GM18873 (cell line): Measurements from ENCODE around the gene AFF3.
"Not testable (repeated sequence)": the region's sequence is repeated elsewhere in the genome, so short reads cannot be mapped to it uniquely, and the experiment has no call there.

ENCODE experiments used
- ATAC-seq: cut with Tn5 transposase; IDR thresholded peaks from one replicate; pipeline ENCODE4 v1.9.1; 2021; ENCODE audit warnings: mild to moderate bottlenecking, moderate library complexity, moderate number of reproducible peaks; ENCODE audit not compliant: unreplicated experiment, low FRiP score

Gene AFF3

GRCh38 chr2:100107906-100108647 lies 34.3 kb downstream of the AFF3 start:
- no peak for ATAC-seq

DNA sequence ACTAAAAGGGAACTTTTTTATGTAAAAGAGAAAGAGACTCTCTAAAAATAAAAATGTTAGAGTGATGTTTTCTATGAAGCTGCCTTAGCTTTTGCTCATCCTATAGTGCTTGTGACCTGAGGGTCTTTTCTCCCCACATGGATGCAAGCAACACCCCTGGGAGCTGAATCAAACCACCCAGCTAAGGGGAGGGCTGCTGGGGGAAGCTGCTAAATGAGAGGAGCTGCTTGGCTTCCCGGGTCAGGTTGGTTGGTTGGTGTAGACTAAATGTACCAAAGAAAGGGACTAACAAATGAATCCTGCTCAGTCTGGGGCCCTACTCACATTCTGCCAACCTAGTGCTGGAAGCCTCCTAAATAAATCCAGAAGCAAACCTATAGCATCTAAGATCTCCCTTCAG lies 35.0 kb downstream of the AFF3 start:
- no peak for ATAC-seq

GRCh38 chr2:100106460-100106859 lies 35.9 kb downstream of the AFF3 start:
- no peak for ATAC-seq

GRCh38 chr2:100105678-100106054 lies 36.7 kb downstream of the AFF3 start:
- ATAC-seq = no peak

- ATAC-seq = no peak
Observed at GRCh38 chr2:100104718-100105677, 37.4 kb downstream of the AFF3 start.

DNA sequence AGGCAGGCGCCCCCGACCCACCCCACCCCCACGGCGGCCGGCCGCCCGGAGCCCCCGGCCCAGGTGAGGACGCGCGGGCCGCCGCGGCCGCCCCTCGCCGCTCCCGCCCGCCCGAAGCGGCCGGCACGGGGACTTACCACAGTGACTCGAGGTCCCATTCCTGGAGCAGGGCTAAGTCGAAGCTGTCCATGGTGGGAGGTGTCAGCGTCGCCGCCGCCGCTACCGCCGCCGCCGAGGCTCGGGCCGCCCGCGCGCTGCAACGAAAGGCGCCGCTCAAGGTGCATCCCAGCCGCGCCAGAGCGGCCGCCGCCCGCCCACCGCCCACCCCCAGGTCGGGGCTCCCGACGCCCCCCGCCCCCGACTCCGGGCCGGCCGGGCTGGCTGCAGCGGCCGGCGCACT lies 38.1 kb downstream of the AFF3 start:
- not testable (repeated sequence) for ATAC-seq

GRCh38 chr2:100103527-100104252 lies 38.7 kb downstream of the AFF3 start:
- ATAC-seq = not testable (repeated sequence)

DNA sequence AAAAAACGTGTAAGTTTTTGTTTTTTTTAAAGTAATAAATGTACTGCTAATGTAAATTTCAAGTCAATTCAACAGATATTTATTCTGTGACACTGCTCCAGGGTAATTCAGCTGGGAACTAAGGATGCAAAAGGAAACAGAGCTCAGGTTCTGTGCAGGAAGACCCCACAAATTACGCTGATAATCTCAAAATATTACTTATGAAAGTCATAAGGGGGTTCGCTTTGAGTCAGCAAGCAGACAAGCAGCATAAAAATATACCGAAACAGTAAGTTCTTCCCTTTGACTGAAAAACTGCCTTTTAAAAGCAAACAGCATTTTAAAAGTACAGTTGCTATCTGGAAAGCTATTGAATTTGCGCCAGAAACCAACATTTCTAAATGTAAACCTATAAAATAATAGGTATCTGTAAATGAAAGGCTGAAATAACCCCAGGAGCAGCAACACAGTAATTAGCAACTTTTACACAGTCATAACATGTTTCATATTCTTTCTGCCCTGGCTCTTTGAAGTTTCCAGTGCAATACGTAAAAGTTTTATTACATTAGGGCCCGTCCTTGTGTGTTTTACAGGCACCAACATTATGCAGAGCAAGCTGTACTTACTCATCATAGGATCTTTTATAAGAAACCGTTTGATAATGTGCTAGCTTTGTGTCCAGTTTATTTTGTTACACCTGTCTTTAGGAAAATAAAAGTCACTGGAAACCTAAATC lies 39.8 kb downstream of the AFF3 start:
- ATAC-seq = not testable (repeated sequence)

GRCh38 chr2:100098855-100099254 lies 43.5 kb downstream of the AFF3 start:
- not testable (repeated sequence) for ATAC-seq

DNA sequence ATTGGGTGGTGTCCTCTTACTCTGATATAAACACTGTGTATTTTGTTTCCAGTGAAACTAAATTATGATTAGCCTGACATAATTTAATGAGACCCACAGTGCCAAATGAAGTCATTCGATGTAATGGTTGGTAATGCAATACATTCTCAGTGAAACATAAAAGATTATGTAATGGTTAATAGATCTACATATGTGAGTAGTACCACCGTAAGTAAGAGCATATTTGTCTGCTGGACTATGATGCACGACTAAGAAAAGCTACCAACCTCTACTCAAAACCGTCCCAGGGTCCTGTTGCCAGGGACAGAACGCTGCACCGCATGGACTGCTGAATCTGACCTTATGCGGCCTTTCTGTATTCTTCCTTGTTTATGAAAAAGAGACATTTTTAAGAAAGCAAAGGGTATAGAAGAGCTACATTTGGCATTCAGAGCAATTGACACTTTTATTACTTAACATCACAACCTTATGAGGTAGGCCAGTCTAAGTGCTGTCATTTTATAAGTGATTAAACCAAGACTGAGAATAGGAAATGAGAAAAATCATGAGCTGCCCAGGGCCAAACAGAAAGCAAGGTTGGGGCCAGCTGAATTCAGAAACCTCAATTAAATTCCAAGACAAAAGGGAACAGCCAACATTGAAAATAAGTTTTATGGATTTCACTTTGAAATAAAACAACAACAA lies 44.6 kb downstream of the AFF3 start:
- not testable (repeated sequence) for ATAC-seq

GRCh38 chr2:100095845-100096244 lies 46.5 kb downstream of the AFF3 start:
- ATAC-seq = not testable (repeated sequence)

GRCh38 chr2:100091807-100092206 lies 50.6 kb downstream of the AFF3 start:
- not testable (repeated sequence) for ATAC-seq

- not testable (repeated sequence) for ATAC-seq
Observed at GRCh38 chr2:100085744-100086143, 56.6 kb downstream of the AFF3 start.

GRCh38 chr2:100083421-100084216 lies 58.8 kb downstream of the AFF3 start:
- not testable (repeated sequence) for ATAC-seq

DNA sequence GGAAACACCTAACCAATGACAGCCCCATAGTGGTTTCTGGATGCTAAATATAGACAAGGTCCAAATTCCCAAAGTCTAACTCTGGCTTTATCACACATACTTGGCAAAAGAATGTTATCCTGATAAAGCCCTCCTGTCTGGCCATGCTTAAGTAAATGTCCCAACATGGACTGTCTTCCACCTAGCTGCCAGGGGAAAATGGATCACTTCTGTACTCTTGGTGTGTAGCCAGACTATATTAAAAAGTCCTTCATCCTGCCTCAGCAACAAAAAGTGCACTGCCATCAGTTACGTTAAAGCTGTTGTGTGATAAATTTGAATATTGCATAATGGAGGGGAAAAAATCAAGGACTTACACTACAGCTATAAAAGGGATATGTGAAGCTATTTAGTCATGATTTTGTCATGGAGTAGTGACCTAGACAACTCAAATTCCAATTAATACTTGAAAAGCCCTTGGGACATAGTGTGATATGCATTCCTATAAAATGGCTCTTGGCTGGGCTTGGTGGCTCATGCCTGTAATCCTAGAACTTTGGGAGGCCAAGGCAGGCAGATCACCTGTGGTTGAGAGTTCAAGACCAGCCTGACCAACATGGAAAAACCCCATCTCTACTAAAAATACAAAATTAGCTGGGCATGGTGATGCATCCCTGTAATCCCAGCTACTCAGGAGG lies 60.0 kb downstream of the AFF3 start:
- not testable (repeated sequence) for ATAC-seq

- ATAC-seq = no peak
Observed at GRCh38 chr2:100077935-100078334, 64.5 kb downstream of the AFF3 start.

- ATAC-seq = no peak
Observed at GRCh38 chr2:100077456-100077855, 64.9 kb downstream of the AFF3 start.

- ATAC-seq = no peak
Observed at GRCh38 chr2:100075532-100075931, 66.9 kb downstream of the AFF3 start.
